K562 (cell line): Measurements from ENCODE around the gene BCCIP. TPM values are rescaled to one million over a fixed set of nuclear protein-coding genes. Genes with fewer than 3 reads are reported as not detected.
A peak's percentile ranks its signal among the peaks of the same experiment; 100 is the strongest.

ENCODE experiments used
- CHD1 ChIP-seq: fragments of 200-600 bp; sonication (generic); IDR thresholded peaks from one replicate; pipeline ENCODE4 v1.6.1; 2012; ENCODE audit warnings: mild to moderate bottlenecking, moderate library complexity, low read length, inconsistent platforms
- CREB1 ChIP-seq, 2 experiments: sonication (generic) in 1 of 2; formaldehyde crosslinking in 1 of 2; IDR thresholded peaks; 2 replicates each; pipeline versions ENCODE4 v1.6.1 to v1.8.0; 2012 to 2022; ENCODE audit warnings: inconsistent platforms in 1 of 2, mild to moderate bottlenecking in 1 of 2, missing genetic modification reagents in 1 of 2, moderate library complexity in 1 of 2
- EHMT2 ChIP-seq: fragments of 450-650 bp; IDR thresholded peaks from 2 replicates; pipeline ENCODE4 v1.6.1; 2018; ENCODE audit warnings: antibody characterized with exemption
- FOXA3 ChIP-seq, 2 experiments: fragments of 450-650 bp in 1 of 2; sonication (generic) in 1 of 2; formaldehyde crosslinking; IDR thresholded peaks in 1 of 2; conservative IDR thresholded peaks in 1 of 2; 2 replicates each; pipeline versions ENCODE4 v1.4.0 to v1.8.0; 2020 to 2022; ENCODE audit warnings: mild to moderate bottlenecking in 2 of 2, missing genetic modification reagents in 1 of 2
- FOXP1 ChIP-seq: sonication (generic); formaldehyde crosslinking; IDR thresholded peaks from 2 replicates; pipeline ENCODE4 v1.8.0; 2022; ENCODE audit warnings: mild to moderate bottlenecking, missing genetic modification reagents
- GTF2A2 ChIP-seq: IDR thresholded peaks from 2 replicates; pipeline ENCODE4 v1.6.1; 2016; ENCODE audit warnings: mild to moderate bottlenecking, missing genetic modification characterization, missing compliant biosample characterization
- HDAC8 ChIP-seq: fragments of 450-650 bp; IDR thresholded peaks from 2 replicates; pipeline ENCODE4 v1.6.1; 2016; ENCODE audit warnings: mild to moderate bottlenecking, missing genetic modification characterization, moderate library complexity, missing compliant biosample characterization
- HNRNPLL ChIP-seq: fragments of 200-400 bp; formaldehyde crosslinking; IDR thresholded peaks from 2 replicates; pipeline ENCODE4 v1.6.1; 2017; ENCODE audit warnings: low read length, low read depth, mild to moderate bottlenecking; ENCODE audit not compliant: poor library complexity, severe bottlenecking
- HOXB6 ChIP-seq: fragments of 250-450 bp; sonication (Bioruptor Pico); IDR thresholded peaks from 2 replicates; pipeline ENCODE4 v1.5.1; 2022; ENCODE audit warnings: mild to moderate bottlenecking, borderline replicate concordance
- MEF2A ChIP-seq: IDR thresholded peaks from 2 replicates; pipeline ENCODE4 v1.6.1; 2011; ENCODE audit warnings: low read depth, mild to moderate bottlenecking, low read length, moderate library complexity; ENCODE audit not compliant: control insufficient read depth
- MEIS2 ChIP-seq: fragments of 450-650 bp; IDR thresholded peaks from 2 replicates; pipeline ENCODE4 v1.6.1; 2014; ENCODE audit warnings: mild to moderate bottlenecking; ENCODE audit not compliant: partially characterized antibody
- PHB2 ChIP-seq: fragments of 450-650 bp; IDR thresholded peaks from 2 replicates; pipeline ENCODE4 v1.6.1; 2017; ENCODE audit warnings: low read depth
- POLR2AphosphoS2 ChIP-seq: IDR thresholded peaks from 2 replicates; pipeline ENCODE4 v1.6.1; 2012; ENCODE audit warnings: low read length, improper control_type of control experiment
- POLR2H ChIP-seq: IDR thresholded peaks from 2 replicates; pipeline ENCODE4 v1.6.1; 2016; ENCODE audit warnings: missing genetic modification characterization, low read depth, mild to moderate bottlenecking, control low read depth, missing compliant biosample characterization, moderate library complexity
- POLR3A ChIP-seq: IDR thresholded peaks from 2 replicates; pipeline ENCODE4 v1.6.1; 2011; ENCODE audit warnings: borderline replicate concordance, mild to moderate bottlenecking, moderate library complexity; ENCODE audit not compliant: insufficient read length, insufficient read depth; ENCODE audit errors: extremely low read depth
- POLR3G ChIP-seq: IDR thresholded peaks from 2 replicates; pipeline ENCODE4 v1.6.1; 2011; ENCODE audit not compliant: insufficient read length, insufficient replicate concordance; ENCODE audit errors: extremely low read depth
- PTRF ChIP-seq: fragments of 450-650 bp; IDR thresholded peaks from 2 replicates; pipeline ENCODE4 v1.6.1; 2016; ENCODE audit warnings: mild to moderate bottlenecking, missing genetic modification characterization, missing compliant biosample characterization
- RBM15 ChIP-seq: fragments of 200-400 bp; formaldehyde crosslinking; IDR thresholded peaks from 2 replicates; pipeline ENCODE4 v1.6.1; 2018; ENCODE audit warnings: mild to moderate bottlenecking, low read length, moderate library complexity; ENCODE audit not compliant: insufficient read depth
- RBM25 ChIP-seq: fragments of 200-400 bp; formaldehyde crosslinking; IDR thresholded peaks from 2 replicates; pipeline ENCODE4 v1.6.1; 2018; ENCODE audit warnings: low read length, low read depth, moderate library complexity; ENCODE audit not compliant: severe bottlenecking
- SLC30A9 ChIP-seq: fragments of 250-450 bp; sonication (Bioruptor Pico); IDR thresholded peaks from 2 replicates; pipeline ENCODE4 v1.8.0; 2022; ENCODE audit warnings: mild to moderate bottlenecking, moderate library complexity
- SREBF1 ChIP-seq: fragments of 150-350 bp; IDR thresholded peaks from 2 replicates; pipeline ENCODE4 v1.6.1; 2014; ENCODE audit warnings: antibody characterized with exemption, low read depth, low read length, borderline replicate concordance
- TAF7 ChIP-seq: fragments of 450-650 bp; IDR thresholded peaks from 2 replicates; pipeline ENCODE4 v1.6.1; 2016; ENCODE audit warnings: missing genetic modification characterization, missing compliant biosample characterization
- U2AF2 ChIP-seq: fragments of 200-400 bp; formaldehyde crosslinking; optimal IDR thresholded peaks from 2 replicates; pipeline ENCODE3; 2017; ENCODE audit warnings: low read depth, mild to moderate bottlenecking, low read length
- ZBTB1 ChIP-seq: sonication (generic); formaldehyde crosslinking; IDR thresholded peaks from 2 replicates; pipeline ENCODE4 v1.8.1; 2023; ENCODE audit warnings: missing genetic modification reagents, low read depth, mild to moderate bottlenecking, borderline replicate concordance
- ZNF140 ChIP-seq: fragments of 250-450 bp; sonication (Bioruptor Pico); IDR thresholded peaks from 2 replicates; pipeline ENCODE4 v1.8.0; 2021; ENCODE audit warnings: moderate library complexity, mild to moderate bottlenecking, inconsistent platforms
- ZNF408 ChIP-seq: fragments of 250-450 bp; sonication (Bioruptor Pico); IDR thresholded peaks from 2 replicates; pipeline ENCODE4 v1.4.0; 2020; ENCODE audit warnings: low read depth, mild to moderate bottlenecking, moderate library complexity
- ZNF431 ChIP-seq: sonication (generic); formaldehyde crosslinking; IDR thresholded peaks from 2 replicates; pipeline ENCODE4 v1.8.0; 2022; ENCODE audit warnings: mild to moderate bottlenecking, missing genetic modification reagents
- ZNF778 ChIP-seq: fragments of 450-650 bp; formaldehyde crosslinking; IDR thresholded peaks from 2 replicates; pipeline ENCODE4 v1.4.0; 2020; ENCODE audit warnings: mild to moderate bottlenecking, moderate library complexity
- polyA plus RNA-seq, 8 experiments: library from polyadenylated mRNA; depleted of rRNA in 4 of 8; stranded (reverse) in 5 of 8; unstranded in 3 of 8; fragments of >200 nt; fragmentation: Nextera tagmentation in 2 of 8; fragmentation: Illumina TruSeq in 1 of 8; extraction: Ambion mirVana in 2 of 8; extraction: Trizol in 1 of 8; gene quantifications; 2 replicates each; pipeline versions ENCODE4 v1.2.1 to v1.2.3, GENCODE V29; 2011 to 2014; ENCODE audit warnings: inconsistent platforms in 1 of 8, missing spikeins in 1 of 8
- total RNA-seq, 7 experiments: library from RNA; depleted of rRNA in 6 of 7; stranded (reverse); fragments of >200 nt in 6 of 7; fragmentation: Illumina TruSeq in 2 of 7; extraction: Trizol in 2 of 7; gene quantifications; 2 replicates each; pipeline versions ENCODE4 v1.2.1 to v1.2.3, GENCODE V29; 2011 to 2021; ENCODE audit warnings: low replicate concordance in 1 of 7
- TF ChIP-seq, protein P1 (sequence below): sonication (generic); formaldehyde crosslinking; IDR thresholded peaks from 2 replicates; pipeline ENCODE4 v1.8.0; 2023; ENCODE audit warnings: mild to moderate bottlenecking, missing genetic modification reagents

The BCCIP gene
- total and polyA plus RNA-seq, 9 of the 15 experiments (the other 6 are each of a cell fraction or from before 2014, with no cell fraction given) = 95.1 to 204 (median 163) TPM

DNA sequence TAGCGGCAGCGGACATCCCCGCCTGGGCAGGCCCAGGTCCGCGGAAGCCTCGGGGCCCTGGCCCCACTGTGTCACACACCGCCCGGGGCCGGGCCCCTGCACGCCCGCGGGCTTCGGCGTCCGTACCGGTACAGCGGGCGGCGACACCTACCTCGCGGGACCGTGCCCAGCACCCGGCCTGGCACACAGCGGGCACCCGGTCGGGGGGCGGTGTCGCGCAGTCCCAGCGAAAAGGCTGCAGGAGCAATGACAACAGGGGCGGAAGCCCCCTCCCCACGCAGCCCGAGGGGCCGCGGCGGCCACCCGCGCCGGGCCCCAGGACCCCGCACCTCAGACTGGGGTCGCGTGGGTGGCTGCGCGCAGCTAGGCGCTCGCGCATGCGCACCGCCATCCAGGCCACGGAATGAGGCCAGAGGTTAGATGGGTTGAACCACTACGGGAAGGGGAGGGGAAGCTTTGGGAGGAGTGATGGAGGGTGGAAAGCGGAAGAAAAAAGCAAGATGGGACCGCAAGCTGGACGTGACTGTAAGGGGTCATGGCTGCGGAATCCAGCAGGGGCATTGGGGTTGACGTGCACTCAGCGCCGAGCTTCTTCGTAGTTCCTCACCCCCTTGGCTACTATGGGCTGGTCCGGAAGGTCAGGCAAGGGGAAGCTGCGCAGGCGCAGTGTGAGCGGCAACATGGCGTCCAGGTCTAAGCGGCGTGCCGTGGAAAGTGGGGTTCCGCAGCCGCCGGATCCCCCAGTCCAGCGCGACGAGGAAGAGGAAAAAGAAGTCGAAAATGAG lies at the start of gene BCCIP, which contains the start of gene UROS (continued):
- no peak for TF ChIP-seq FOXA3 (CRISPR knock-in tag; conservative IDR thresholded peaks at IDR 0.05 in 1 of 2, IDR thresholded peaks at IDR 0.05 in 1 of 2)
- no peak for TF ChIP-seq POLR3G
- no peak for TF ChIP-seq ZNF140 (CRISPR knock-in tag)
- peak; percentile 89 for TF ChIP-seq SREBF1
- no peak for TF ChIP-seq CREB1 (IDR thresholded peaks at IDR 0.05)
- TF ChIP-seq CREB1 (CRISPR knock-in tag; IDR thresholded peaks at IDR 0.05) = no peak; the same call in 1 of the 2 replicates
- TF ChIP-seq TAF7 = peak; percentile 91
- no peak for TF ChIP-seq POLR3A
- TF ChIP-seq CHD1 = no peak
- TF ChIP-seq ZNF431 (CRISPR knock-in tag) = no peak
- TF ChIP-seq PHB2 = peak; percentile 23; the same call in 1 of the 2 replicates
- no peak for TF ChIP-seq ZNF778
- no peak for TF ChIP-seq ZNF408 (CRISPR knock-in tag)
- TF ChIP-seq FOXP1 (CRISPR knock-in tag) = 0 out of 2 replicates have a peak, but pooled peaks have one; percentile 42
- no peak for TF ChIP-seq GTF2A2 (tag)
- TF ChIP-seq MEF2A = no peak
- no peak for TF ChIP-seq RBM25
- TF ChIP-seq HNRNPLL = no peak
- no peak for TF ChIP-seq POLR2AphosphoS2
- peak; percentile 77 for TF ChIP-seq MEIS2
- no peak for TF ChIP-seq U2AF2
- TF ChIP-seq, protein P1, sequence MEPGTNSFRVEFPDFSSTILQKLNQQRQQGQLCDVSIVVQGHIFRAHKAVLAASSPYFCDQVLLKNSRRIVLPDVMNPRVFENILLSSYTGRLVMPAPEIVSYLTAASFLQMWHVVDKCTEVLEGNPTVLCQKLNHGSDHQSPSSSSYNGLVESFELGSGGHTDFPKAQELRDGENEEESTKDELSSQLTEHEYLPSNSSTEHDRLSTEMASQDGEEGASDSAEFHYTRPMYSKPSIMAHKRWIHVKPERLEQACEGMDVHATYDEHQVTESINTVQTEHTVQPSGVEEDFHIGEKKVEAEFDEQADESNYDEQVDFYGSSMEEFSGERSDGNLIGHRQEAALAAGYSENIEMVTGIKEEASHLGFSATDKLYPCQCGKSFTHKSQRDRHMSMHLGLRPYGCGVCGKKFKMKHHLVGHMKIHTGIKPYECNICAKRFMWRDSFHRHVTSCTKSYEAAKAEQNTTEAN (CRISPR knock-in tag) = no peak
- TF ChIP-seq ZBTB1 (CRISPR knock-in tag) = no peak
- no peak for TF ChIP-seq HOXB6
- no peak for TF ChIP-seq PTRF (tag)
- TF ChIP-seq EHMT2 = no peak
- TF ChIP-seq SLC30A9 (CRISPR knock-in tag) = no peak
- TF ChIP-seq HDAC8 (tag) = no peak
- TF ChIP-seq POLR2H (tag) = no peak
- no peak for TF ChIP-seq RBM15
